SK-N-DZ (cell line): Measurements from ENCODE around the gene SPNS3.
A peak's percentile ranks its signal among the peaks of the same experiment; 100 is the strongest.

ENCODE experiments used
- DNase-seq: peaks from one replicate; pipeline ENCODE4 v3.0.0-alpha.2; 2015; ENCODE audit warnings: low spot score

The SPNS3 gene

GRCh38 chr17:4487820-4488716 lies 54.3 kb downstream of the SPNS3 start:
- DNase-seq, result no peak

GRCh38 chr17:4488989-4489595 lies 55.4 kb downstream of the SPNS3 start:
- DNase-seq, result no peak

- no peak for DNase-seq
These were observed 56.4 kb downstream of the SPNS3 start for GRCh38 chr17:4490109-4490591.

- DNase-seq, result no peak
These were observed 56.9 kb downstream of the SPNS3 start for GRCh38 chr17:4490637-4491061.

- DNase-seq, result no peak
These were observed 59.2 kb downstream of the SPNS3 start for GRCh38 chr17:4492721-4493561.

GRCh38 chr17:4497101-4497824 lies 63.5 kb downstream of the SPNS3 start:
- no peak for DNase-seq

- peak; percentile 46 for DNase-seq
These were observed 65.0 kb downstream of the SPNS3 start, which contains the start of gene SPNS2 for GRCh38 chr17:4498461-4499397. Gene SPNS2, plus strand, starts transcription at chr17:4498881. Its CDS starts 167 bp downstream, at chr17:4499048.

- DNase-seq, result no peak
These were observed 65.9 kb downstream of the SPNS3 start for GRCh38 chr17:4499431-4500190.

GRCh38 chr17:4500191-4500571 lies 66.4 kb downstream of the SPNS3 start:
- no peak for DNase-seq

- no peak for DNase-seq
These were observed 67.7 kb downstream of the SPNS3 start for GRCh38 chr17:4501295-4501949.

- DNase-seq, result no peak
These were observed 68.9 kb downstream of the SPNS3 start for GRCh38 chr17:4502466-4503154.

GRCh38 chr17:4503283-4504025 lies 69.7 kb downstream of the SPNS3 start:
- no peak for DNase-seq

- DNase-seq, result no peak
These were observed 70.4 kb downstream of the SPNS3 start for GRCh38 chr17:4504188-4504587.

GRCh38 chr17:4505187-4505586 lies 71.4 kb downstream of the SPNS3 start:
- no peak for DNase-seq

- no peak for DNase-seq
These were observed 72.6 kb downstream of the SPNS3 start for GRCh38 chr17:4506175-4506813.

- DNase-seq, result no peak
These were observed 73.2 kb downstream of the SPNS3 start for GRCh38 chr17:4506892-4507291.
